PC-3 (cell line): Measurements from ENCODE around the gene AJM1.

ENCODE experiments used
- EZH2 ChIP-seq: fragments of 300-600 bp; sonication (generic); IDR thresholded peaks from one replicate; pipeline ENCODE4 v1.6.1; 2017; ENCODE audit warnings: antibody characterized with exemption, mild to moderate bottlenecking, low read length; ENCODE audit not compliant: unreplicated experiment
- EZH2phosphoT487 ChIP-seq: fragments of 300-600 bp; sonication (generic); IDR thresholded peaks from 2 replicates; pipeline ENCODE4 v1.6.1; 2018; ENCODE audit warnings: mild to moderate bottlenecking, antibody characterized with exemption, low read length, borderline replicate concordance
- TF ChIP-seq, protein P1 (sequence below): fragments of 300-600 bp; sonication (generic); conservative IDR thresholded peaks from 2 replicates; pipeline ENCODE4 v1.5.1; 2017; ENCODE audit warnings: antibody characterized with exemption, low read depth, mild to moderate bottlenecking, low read length

DNA sequence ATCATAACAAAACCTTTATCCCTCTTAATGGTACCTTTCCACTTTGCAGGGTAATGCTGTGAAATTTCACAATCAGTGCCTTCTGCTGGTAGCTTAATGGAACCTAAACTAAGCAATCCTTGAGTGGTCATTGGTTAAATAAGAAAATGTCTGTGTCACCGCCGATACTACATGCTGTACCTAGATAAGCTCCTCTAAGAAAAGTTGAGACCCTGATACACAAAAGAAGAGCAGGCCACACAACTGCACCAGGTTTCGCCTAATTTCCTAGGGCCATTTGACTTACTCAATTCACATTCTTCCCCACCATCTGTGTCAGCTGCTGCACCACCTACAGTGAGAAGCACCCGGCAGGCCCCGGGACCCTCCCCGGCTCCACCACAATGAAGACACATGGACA, 32.9 kb downstream of the AJM1 start:
- TF ChIP-seq, protein P1, sequence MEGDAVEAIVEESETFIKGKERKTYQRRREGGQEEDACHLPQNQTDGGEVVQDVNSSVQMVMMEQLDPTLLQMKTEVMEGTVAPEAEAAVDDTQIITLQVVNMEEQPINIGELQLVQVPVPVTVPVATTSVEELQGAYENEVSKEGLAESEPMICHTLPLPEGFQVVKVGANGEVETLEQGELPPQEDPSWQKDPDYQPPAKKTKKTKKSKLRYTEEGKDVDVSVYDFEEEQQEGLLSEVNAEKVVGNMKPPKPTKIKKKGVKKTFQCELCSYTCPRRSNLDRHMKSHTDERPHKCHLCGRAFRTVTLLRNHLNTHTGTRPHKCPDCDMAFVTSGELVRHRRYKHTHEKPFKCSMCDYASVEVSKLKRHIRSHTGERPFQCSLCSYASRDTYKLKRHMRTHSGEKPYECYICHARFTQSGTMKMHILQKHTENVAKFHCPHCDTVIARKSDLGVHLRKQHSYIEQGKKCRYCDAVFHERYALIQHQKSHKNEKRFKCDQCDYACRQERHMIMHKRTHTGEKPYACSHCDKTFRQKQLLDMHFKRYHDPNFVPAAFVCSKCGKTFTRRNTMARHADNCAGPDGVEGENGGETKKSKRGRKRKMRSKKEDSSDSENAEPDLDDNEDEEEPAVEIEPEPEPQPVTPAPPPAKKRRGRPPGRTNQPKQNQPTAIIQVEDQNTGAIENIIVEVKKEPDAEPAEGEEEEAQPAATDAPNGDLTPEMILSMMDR: no peak
- TF ChIP-seq EZH2 (no peak), EZH2phosphoT487 (no peak)
